Kidney (tissue), 14 donors: ENCODE results near the gene BRINP2. TPM values are rescaled to one million over a fixed set of nuclear protein-coding genes. Genes with fewer than 3 reads are reported as not detected.

ENCODE experiments used
- DNase-seq, 5 donors: peaks; one replicate each; pipeline ENCODE4 v3.0.0-alpha.2; 2013 to 2020
- FAIRE-seq: peaks from 2 replicates; lab custom pipeline; 2012; peaks lifted over from hg19 to GRCh38; lab: Jason Lieb, UNC
- H3K27ac ChIP-seq, 2 donors: one replicate each; pipeline ENCODE4 v1.7.0; 2013; ENCODE audit warnings: low read depth in 2 of 2, low read length in 2 of 2, inconsistent platforms in 1 of 2
- H3K27me3 ChIP-seq: one replicate; pipeline ENCODE4 v1.7.1; 2013; ENCODE audit warnings: low read length, inconsistent platforms; ENCODE audit not compliant: control insufficient read depth, insufficient read depth
- H3K36me3 ChIP-seq, 3 donors: one replicate each; pipeline versions ENCODE4 v1.7.0 to v1.7.1; 2013; ENCODE audit warnings: low read length in 3 of 3, control low read depth in 1 of 3, inconsistent platforms in 1 of 3; ENCODE audit not compliant: insufficient read depth in 3 of 3, control insufficient read depth in 2 of 3
- H3K4me1 ChIP-seq, 3 donors: one replicate each; pipeline versions ENCODE4 v1.7.0 to v1.7.1; 2013; ENCODE audit warnings: low read length in 3 of 3, inconsistent platforms in 1 of 3, low read depth in 1 of 3; ENCODE audit not compliant: control insufficient read depth in 2 of 3, insufficient read depth in 2 of 3
- H3K4me3 ChIP-seq, 3 donors: one replicate each; pipeline versions ENCODE4 v1.7.0 to v1.8.1; 2013; ENCODE audit warnings: low read length in 3 of 3, control low read depth in 1 of 3, inconsistent platforms in 1 of 3
- H3K9ac ChIP-seq, 3 donors: one replicate each; pipeline versions ENCODE4 v1.7.0 to v1.7.1; 2013; ENCODE audit warnings: low read length in 3 of 3, control low read depth in 1 of 3, inconsistent platforms in 1 of 3
- H3K9me3 ChIP-seq, 3 donors: one replicate each; pipeline versions ENCODE4 v1.7.0 to v1.7.1; 2013; ENCODE audit warnings: low read length in 3 of 3, control low read depth in 1 of 3, inconsistent platforms in 1 of 3; ENCODE audit not compliant: control insufficient read depth in 2 of 3, insufficient read depth in 1 of 3
- intact Hi-C: fragments of 100-400 bp; cut with DNase I; formaldehyde crosslinking; loops from one replicate; pipeline ENCODE4 v1.11.1; 2022
- polyA plus RNA-seq: library from polyadenylated mRNA; stranded (reverse); fragments of 350-450 nt; fragmentation: Illumina TruSeq; extraction: RNeasy Lipid Tissue Mini Kit (QIAGEN cat#74804); gene quantifications from one replicate; pipeline ENCODE4 v1.2.3, GENCODE V29; 2014; ENCODE audit warnings: low read depth, low replicate concordance; ENCODE audit not compliant: insufficient read depth
- total RNA-seq: library from RNA; stranded (reverse); fragmentation: NEBNext Ultra II Directional; extraction: Animal tissue kit (Norgen Biotek cat#: 25700); gene quantifications from one replicate; pipeline ENCODE4 v1.2.1, GENCODE V29; 2021
- TF ChIP-seq, protein P1 (sequence below): IDR thresholded peaks from 3 replicates; pipeline ENCODE4 v1.5.1; 2012; ENCODE audit warnings: mild to moderate bottlenecking, moderate library complexity, borderline replicate concordance; ENCODE audit not compliant: insufficient read depth; ENCODE audit errors: extremely low read depth
- donor health status: control.
- donor health status: control.
- donor health status: control.
- donor health status: control.
- donor health status: control.
- donor health status: DM: yes; HTN: yes; CAD: no.
- donor health status: Normal renal cell carcinoma (clear cell type).

The BRINP2 gene
- total and polyA plus RNA-seq, 2 donors from 2014 or later = not detected

DNA sequence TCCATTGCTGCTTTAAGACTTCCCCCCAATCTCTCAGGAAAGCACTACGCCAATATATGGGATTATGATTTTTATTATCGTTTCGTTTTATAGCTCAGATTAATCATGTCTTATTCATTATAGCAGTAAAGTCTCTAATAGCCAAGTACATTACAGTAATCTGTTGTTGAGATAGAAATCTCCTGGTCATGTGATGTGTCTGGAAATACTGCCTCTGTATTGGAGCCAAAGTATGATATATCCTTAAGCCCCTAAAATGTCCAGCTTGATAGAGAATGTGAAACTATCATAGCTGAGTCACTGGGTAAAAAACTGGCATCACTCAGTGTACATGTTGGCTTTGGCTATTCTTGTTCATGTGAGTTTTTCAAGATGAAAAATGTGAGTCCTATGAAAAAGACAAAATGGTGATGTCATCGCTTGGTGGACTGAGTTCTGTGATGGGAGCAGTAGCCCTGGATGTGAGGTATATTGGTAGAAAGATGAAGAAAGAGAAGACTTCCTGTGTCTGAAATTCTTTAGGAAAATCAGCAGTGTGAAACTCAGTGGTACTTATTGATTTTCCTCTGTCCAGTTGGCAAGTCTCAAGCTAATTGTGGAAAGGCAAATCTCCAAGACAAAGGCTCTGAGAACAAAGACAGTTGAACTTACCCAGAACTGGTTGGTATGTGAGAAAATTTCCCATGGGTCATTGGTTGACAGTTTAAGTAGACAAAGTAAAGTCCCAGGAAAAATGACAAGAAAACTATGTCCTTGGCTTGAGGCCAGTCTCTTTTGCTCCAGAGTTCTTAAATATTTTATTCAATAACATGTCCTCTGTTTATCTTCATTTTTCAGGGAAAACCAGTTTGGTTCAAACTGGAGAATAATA, 76.2 kb downstream of the BRINP2 start:
- H3K4me3 ChIP-seq = no peak overlapping the region
- DNase-seq (peak in 2 of 5 donors; percentile 4 to 12), FAIRE-seq (no peak)
- TF ChIP-seq, protein P1, sequence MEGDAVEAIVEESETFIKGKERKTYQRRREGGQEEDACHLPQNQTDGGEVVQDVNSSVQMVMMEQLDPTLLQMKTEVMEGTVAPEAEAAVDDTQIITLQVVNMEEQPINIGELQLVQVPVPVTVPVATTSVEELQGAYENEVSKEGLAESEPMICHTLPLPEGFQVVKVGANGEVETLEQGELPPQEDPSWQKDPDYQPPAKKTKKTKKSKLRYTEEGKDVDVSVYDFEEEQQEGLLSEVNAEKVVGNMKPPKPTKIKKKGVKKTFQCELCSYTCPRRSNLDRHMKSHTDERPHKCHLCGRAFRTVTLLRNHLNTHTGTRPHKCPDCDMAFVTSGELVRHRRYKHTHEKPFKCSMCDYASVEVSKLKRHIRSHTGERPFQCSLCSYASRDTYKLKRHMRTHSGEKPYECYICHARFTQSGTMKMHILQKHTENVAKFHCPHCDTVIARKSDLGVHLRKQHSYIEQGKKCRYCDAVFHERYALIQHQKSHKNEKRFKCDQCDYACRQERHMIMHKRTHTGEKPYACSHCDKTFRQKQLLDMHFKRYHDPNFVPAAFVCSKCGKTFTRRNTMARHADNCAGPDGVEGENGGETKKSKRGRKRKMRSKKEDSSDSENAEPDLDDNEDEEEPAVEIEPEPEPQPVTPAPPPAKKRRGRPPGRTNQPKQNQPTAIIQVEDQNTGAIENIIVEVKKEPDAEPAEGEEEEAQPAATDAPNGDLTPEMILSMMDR = no peak
- no peak overlapping the region for H3K9ac ChIP-seq
- no peaks in the 10 kb centered on the region for H3K9me3 ChIP-seq
- intact Hi-C loops = no loop called here
- no peak overlapping the region for H3K27ac ChIP-seq
- H3K27me3 ChIP-seq = no peaks in the 10 kb centered on the region
- H3K36me3 ChIP-seq = no peaks in the 10 kb centered on the region
- no peaks in the 10 kb centered on the region for H3K4me1 ChIP-seq

DNA sequence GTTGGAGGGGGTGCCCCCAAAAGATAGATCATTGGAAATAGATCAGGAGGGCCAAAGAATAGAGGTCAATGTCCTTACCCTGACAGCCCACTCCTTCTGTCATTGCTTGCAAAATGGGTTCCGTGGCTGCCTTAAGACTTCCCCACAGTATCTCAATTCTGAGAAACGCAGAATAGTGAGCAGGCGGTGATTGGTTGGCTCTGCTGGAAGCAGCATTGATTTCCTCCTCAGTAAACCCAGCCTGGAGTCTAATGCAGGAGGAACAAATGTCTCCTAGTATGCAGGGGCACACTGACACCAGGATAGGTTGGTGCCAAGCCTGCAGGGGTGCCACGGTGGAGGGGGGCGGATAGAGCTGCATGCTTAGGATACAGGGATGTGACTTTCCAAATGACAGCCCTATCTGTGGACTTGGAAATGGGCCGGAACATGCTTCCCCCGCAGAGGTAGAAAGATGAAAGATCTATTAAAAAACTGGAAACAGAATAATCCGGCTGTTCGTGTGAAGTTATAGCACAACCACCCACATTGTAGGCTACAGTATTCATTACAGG, 76.9 kb downstream of the BRINP2 start:
- intact Hi-C loops = no loop called here
- no peaks in the 10 kb centered on the region for H3K36me3 ChIP-seq
- no peak overlapping the region for H3K4me3 ChIP-seq
- DNase-seq (no peak), FAIRE-seq (no peak)
- TF ChIP-seq, protein P1 = no peak
- no peak overlapping the region for H3K27ac ChIP-seq
- no peaks in the 10 kb centered on the region for H3K4me1 ChIP-seq
- no peaks in the 10 kb centered on the region for H3K27me3 ChIP-seq
- no peak overlapping the region for H3K9ac ChIP-seq
- no peaks in the 10 kb centered on the region for H3K9me3 ChIP-seq

DNA sequence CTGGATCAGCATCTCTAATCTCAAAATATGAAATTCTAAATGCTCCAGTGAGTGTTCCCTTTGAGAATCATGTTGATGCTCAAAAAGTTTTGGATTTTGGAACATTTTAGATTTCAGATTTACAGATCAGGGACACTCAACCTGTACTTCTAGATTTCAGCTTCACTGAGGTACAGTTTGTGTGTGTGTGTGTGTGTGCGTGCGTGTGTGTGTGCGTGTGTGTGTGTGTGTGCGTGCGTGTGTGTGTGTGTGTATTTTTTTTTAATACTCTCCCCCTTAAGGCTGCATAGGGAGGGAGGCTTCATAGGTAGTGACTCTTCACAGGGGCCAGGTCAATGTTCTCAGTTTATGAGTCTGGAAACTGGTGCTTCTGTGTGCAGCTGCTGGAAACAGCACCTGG, 77.5 kb downstream of the BRINP2 start:
- no peaks in the 10 kb centered on the region for H3K9me3 ChIP-seq
- no peak overlapping the region for H3K9ac ChIP-seq
- no peaks in the 10 kb centered on the region for H3K4me1 ChIP-seq
- H3K27ac ChIP-seq = no peak overlapping the region
- no peak overlapping the region for H3K4me3 ChIP-seq
- intact Hi-C loops = no loop called here
- H3K27me3 ChIP-seq = no peaks in the 10 kb centered on the region
- no peak for DNase-seq
- TF ChIP-seq, protein P1 = no peak
- H3K36me3 ChIP-seq = no peaks in the 10 kb centered on the region
- FAIRE-seq = no peak
